SK-N-SH (cell line): Measurements from ENCODE around the gene PHF20. TPM values are rescaled to one million over a fixed set of nuclear protein-coding genes. Genes with fewer than 3 reads are reported as not detected.

ENCODE experiments used
- CTCF ChIA-PET: fragments of 300-600, 350-600 bp; formaldehyde crosslinking; extraction: SDS; loops from one replicate; lab custom pipeline; 2021; lab: Yijun Ruan, JAX
- POLR2A ChIA-PET: fragments of 350-600 bp; sonication (Branson Sonifier 250); formaldehyde crosslinking; extraction: SDS; loops from one replicate; lab custom pipeline; 2020; ENCODE audit warnings: antibody characterized with exemption, inconsistent platforms; lab: Yijun Ruan, JAX
- DNase-seq: peaks from one replicate; pipeline ENCODE4 v3.0.0; 2012
- H2AFZ ChIP-seq: fragments of 200-600 bp; sonication (generic); 2 replicates; pipeline ENCODE4 v1.8.1; 2016; ENCODE audit warnings: antibody characterized with exemption, mild to moderate bottlenecking, low read depth
- H3F3A ChIP-seq: fragments of 200-600 bp; sonication (generic); replicated peaks from 2 replicates; pipeline ENCODE3; 2016; ENCODE audit warnings: antibody characterized with exemption, mild to moderate bottlenecking; ENCODE audit not compliant: insufficient read depth
- H3K27ac ChIP-seq, 2 experiments: fragments of 200-500 bp in 1 of 2; fragments of 200-600 bp in 1 of 2; sonication (Bioruptor generic) in 1 of 2; sonication (generic), shearing (Covaris generic) in 1 of 2; 2 replicates each; pipeline versions ENCODE4 v1.5.1 to v1.6.1; 2014 to 2016; ENCODE audit warnings: low read depth in 2 of 2, inconsistent platforms in 1 of 2, low read length in 1 of 2, mild to moderate bottlenecking in 1 of 2, mixed read lengths in 1 of 2
- H3K27me3 ChIP-seq: fragments of 200-600 bp; sonication (generic), shearing (Covaris generic); 2 replicates; pipeline ENCODE4 v1.6.1; 2016; ENCODE audit warnings: mixed run types; ENCODE audit not compliant: insufficient read depth
- H3K36me3 ChIP-seq, 2 experiments: fragments of 200-500 bp in 1 of 2; fragments of 200-600 bp in 1 of 2; sonication (Bioruptor generic) in 1 of 2; sonication (generic) in 1 of 2; replicated peaks in 1 of 2; 2 replicates each; pipeline versions ENCODE3 to v1.5.1; 2014 to 2016; ENCODE audit warnings: low read length in 1 of 2, mild to moderate bottlenecking in 1 of 2; ENCODE audit not compliant: insufficient read depth in 2 of 2, control insufficient read depth in 1 of 2
- H3K4me1 ChIP-seq, 2 experiments: fragments of 200-500 bp in 1 of 2; fragments of 200-600 bp in 1 of 2; sonication (Bioruptor generic) in 1 of 2; sonication (generic), shearing (Covaris generic) in 1 of 2; 2 replicates each; pipeline versions ENCODE4 v1.5.1 to v1.6.1; 2014 to 2016; ENCODE audit warnings: low read depth in 1 of 2, low read length in 1 of 2, mixed run types in 1 of 2; ENCODE audit not compliant: insufficient read depth in 2 of 2, control insufficient read depth in 1 of 2
- H3K4me2 ChIP-seq: fragments of 200-600 bp; sonication (generic), shearing (Covaris generic); 2 replicates; pipeline ENCODE4 v1.6.1; 2017; ENCODE audit warnings: mixed run types
- H3K4me3 ChIP-seq, 2 experiments: fragments of 200-500 bp in 1 of 2; fragments of 200-600 bp in 1 of 2; sonication (Bioruptor generic) in 1 of 2; sonication (generic), shearing (Covaris generic) in 1 of 2; 2 replicates each; pipeline versions ENCODE4 v1.5.1 to v1.8.1; 2014 to 2016; ENCODE audit warnings: low read depth in 2 of 2, inconsistent platforms in 1 of 2, low read length in 1 of 2, mild to moderate bottlenecking in 1 of 2, mixed read lengths in 1 of 2, moderate library complexity in 1 of 2
- H3K79me2 ChIP-seq: fragments of 200-600 bp; sonication (generic); 2 replicates; pipeline ENCODE4 v1.8.1; 2017; ENCODE audit warnings: mild to moderate bottlenecking; ENCODE audit not compliant: insufficient read depth
- H3K9ac ChIP-seq: fragments of 200-600 bp; sonication (generic); 2 replicates; pipeline ENCODE4 v1.6.1; 2017; ENCODE audit warnings: mixed run types
- H3K9me2 ChIP-seq: fragments of 200-600 bp; sonication (generic); 2 replicates; pipeline ENCODE4 v1.6.1; 2017; ENCODE audit warnings: mixed run types
- H3K9me3 ChIP-seq: fragments of 200-600 bp; sonication (generic); 2 replicates; pipeline ENCODE4 v1.6.1; 2017; ENCODE audit warnings: mixed run types, mild to moderate bottlenecking, moderate library complexity
- H4K20me1 ChIP-seq: fragments of 200-600 bp; sonication (generic); 2 replicates; pipeline ENCODE4 v1.6.1; 2017; ENCODE audit warnings: mild to moderate bottlenecking, mixed run types; ENCODE audit not compliant: insufficient read depth
- ELF1 ChIP-seq: IDR thresholded peaks from 2 replicates; pipeline ENCODE4 v1.4.0; 2012
- EP300 ChIP-seq, 2 experiments: IDR thresholded peaks; 2 replicates each; pipeline versions ENCODE4 v1.4.0 to v1.6.1; 2012; ENCODE audit warnings: borderline replicate concordance in 1 of 2, low read depth in 1 of 2, low read length in 1 of 2
- FOSL2 ChIP-seq: IDR thresholded peaks from 2 replicates; pipeline ENCODE4 v1.4.0; 2012; ENCODE audit warnings: low read depth, mild to moderate bottlenecking, moderate library complexity, borderline replicate concordance
- MXI1 ChIP-seq: IDR thresholded peaks from 2 replicates; pipeline ENCODE4 v1.6.1; 2012; ENCODE audit warnings: mild to moderate bottlenecking, low read depth, low read length, improper control_type of control experiment
- NRF1 ChIP-seq: IDR thresholded peaks from 2 replicates; pipeline ENCODE4 v1.6.1; 2012; ENCODE audit warnings: low read depth, mild to moderate bottlenecking, low read length
- POLR2AphosphoS5 ChIP-seq: IDR thresholded peaks from 2 replicates; pipeline ENCODE4 v1.6.1; 2012; ENCODE audit warnings: low read depth, low read length
- RCOR1 ChIP-seq: fragments of 150-350 bp; IDR thresholded peaks from 2 replicates; pipeline ENCODE4 v1.6.1; 2017; ENCODE audit warnings: antibody characterized with exemption, low read length
- RFX5 ChIP-seq: IDR thresholded peaks from 2 replicates; pipeline ENCODE4 v1.6.1; 2012; ENCODE audit warnings: mild to moderate bottlenecking, improper control_type of control experiment, low read length
- RXRA ChIP-seq: IDR thresholded peaks from 2 replicates; pipeline ENCODE4 v1.4.0; 2012; ENCODE audit warnings: low read depth, mild to moderate bottlenecking, borderline replicate concordance
- SIN3A ChIP-seq: IDR thresholded peaks from 2 replicates; pipeline ENCODE4 v1.6.1; 2012; ENCODE audit warnings: low read depth, mild to moderate bottlenecking, low read length, moderate library complexity, borderline replicate concordance
- YY1 ChIP-seq: IDR thresholded peaks from 2 replicates; pipeline ENCODE4 v1.4.0; 2012; ENCODE audit warnings: low read depth, mild to moderate bottlenecking
- WGBS: methylation state at CpG from one replicate; pipeline ENCODE4 v1.1.6; 2017; ENCODE audit warnings: low lambda C conversion rate; 5-methylcytosine and 5-hydroxymethylcytosine counted together
- polyA plus RNA-seq, 3 experiments: library from polyadenylated mRNA; depleted of rRNA; stranded (reverse); fragments of >200 nt; gene quantifications; 2 replicates each; pipeline ENCODE4 v1.2.3, GENCODE V29; 2012
- TF ChIP-seq, protein P1 (sequence below): fragments of 150-350 bp; IDR thresholded peaks from 2 replicates; pipeline ENCODE4 v1.6.1; 2017; ENCODE audit warnings: antibody characterized with exemption, low read length, low read depth, borderline replicate concordance
- TF ChIP-seq, protein P2 (sequence below): fragments of 200-600 bp; sonication (generic); IDR thresholded peaks from 2 replicates; pipeline ENCODE4 v1.6.1; 2017; ENCODE audit warnings: antibody characterized with exemption, mild to moderate bottlenecking, moderate library complexity
- TF ChIP-seq, protein P3 (sequence below): IDR thresholded peaks from 2 replicates; pipeline ENCODE4 v1.6.1; 2012; ENCODE audit warnings: mild to moderate bottlenecking, low read depth, low read length, moderate library complexity

Gene PHF20
- polyA plus RNA-seq, 1 of the 3 experiments (the other 2 are of a cell fraction), result 23.8 TPM

DNA sequence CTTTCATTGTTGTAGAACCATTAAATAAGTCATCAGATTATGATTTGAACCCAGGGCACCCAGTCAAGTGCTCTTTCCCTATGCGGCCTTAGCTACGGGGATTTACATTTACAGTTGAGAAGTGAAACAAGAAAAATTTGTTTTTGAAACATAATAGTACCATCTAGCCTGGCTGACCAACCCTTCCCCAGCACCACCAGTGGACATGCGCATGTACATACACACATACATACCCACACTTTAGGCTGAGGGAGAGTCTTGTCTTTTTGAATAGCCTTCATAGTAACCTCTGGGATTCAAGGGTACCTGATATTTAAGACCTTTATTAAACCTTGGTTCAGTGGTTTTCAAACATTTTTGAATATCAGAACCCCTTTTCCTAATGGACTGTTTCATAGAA lies 148.7 kb downstream of the PHF20 start:
- H3K27me3 ChIP-seq, result no peaks in the 10 kb centered on the region
- no peaks in the 10 kb centered on the region; a peak in 1 of 4 replicates for H3K4me1 ChIP-seq
- H3K36me3 ChIP-seq, result peaks cover 18 to 38% of the 10 kb centered on the region in 2 experiments
- no peak for TF ChIP-seq ELF1
- no peak for TF ChIP-seq SIN3A
- TF ChIP-seq YY1, result no peak
- no peak for TF ChIP-seq MXI1
- TF ChIP-seq POLR2AphosphoS5, result no peak
- TF ChIP-seq RXRA, result no peak
- TF ChIP-seq, protein P1, sequence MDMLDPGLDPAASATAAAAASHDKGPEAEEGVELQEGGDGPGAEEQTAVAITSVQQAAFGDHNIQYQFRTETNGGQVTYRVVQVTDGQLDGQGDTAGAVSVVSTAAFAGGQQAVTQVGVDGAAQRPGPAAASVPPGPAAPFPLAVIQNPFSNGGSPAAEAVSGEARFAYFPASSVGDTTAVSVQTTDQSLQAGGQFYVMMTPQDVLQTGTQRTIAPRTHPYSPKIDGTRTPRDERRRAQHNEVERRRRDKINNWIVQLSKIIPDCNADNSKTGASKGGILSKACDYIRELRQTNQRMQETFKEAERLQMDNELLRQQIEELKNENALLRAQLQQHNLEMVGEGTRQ, result no peak
- TF ChIP-seq NRF1, result no peak
- TF ChIP-seq FOSL2, result no peak
- TF ChIP-seq RCOR1, result no peak
- TF ChIP-seq, protein P2, sequence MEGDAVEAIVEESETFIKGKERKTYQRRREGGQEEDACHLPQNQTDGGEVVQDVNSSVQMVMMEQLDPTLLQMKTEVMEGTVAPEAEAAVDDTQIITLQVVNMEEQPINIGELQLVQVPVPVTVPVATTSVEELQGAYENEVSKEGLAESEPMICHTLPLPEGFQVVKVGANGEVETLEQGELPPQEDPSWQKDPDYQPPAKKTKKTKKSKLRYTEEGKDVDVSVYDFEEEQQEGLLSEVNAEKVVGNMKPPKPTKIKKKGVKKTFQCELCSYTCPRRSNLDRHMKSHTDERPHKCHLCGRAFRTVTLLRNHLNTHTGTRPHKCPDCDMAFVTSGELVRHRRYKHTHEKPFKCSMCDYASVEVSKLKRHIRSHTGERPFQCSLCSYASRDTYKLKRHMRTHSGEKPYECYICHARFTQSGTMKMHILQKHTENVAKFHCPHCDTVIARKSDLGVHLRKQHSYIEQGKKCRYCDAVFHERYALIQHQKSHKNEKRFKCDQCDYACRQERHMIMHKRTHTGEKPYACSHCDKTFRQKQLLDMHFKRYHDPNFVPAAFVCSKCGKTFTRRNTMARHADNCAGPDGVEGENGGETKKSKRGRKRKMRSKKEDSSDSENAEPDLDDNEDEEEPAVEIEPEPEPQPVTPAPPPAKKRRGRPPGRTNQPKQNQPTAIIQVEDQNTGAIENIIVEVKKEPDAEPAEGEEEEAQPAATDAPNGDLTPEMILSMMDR, result no peak
- TF ChIP-seq RFX5, result no peak
- TF ChIP-seq, protein P3, sequence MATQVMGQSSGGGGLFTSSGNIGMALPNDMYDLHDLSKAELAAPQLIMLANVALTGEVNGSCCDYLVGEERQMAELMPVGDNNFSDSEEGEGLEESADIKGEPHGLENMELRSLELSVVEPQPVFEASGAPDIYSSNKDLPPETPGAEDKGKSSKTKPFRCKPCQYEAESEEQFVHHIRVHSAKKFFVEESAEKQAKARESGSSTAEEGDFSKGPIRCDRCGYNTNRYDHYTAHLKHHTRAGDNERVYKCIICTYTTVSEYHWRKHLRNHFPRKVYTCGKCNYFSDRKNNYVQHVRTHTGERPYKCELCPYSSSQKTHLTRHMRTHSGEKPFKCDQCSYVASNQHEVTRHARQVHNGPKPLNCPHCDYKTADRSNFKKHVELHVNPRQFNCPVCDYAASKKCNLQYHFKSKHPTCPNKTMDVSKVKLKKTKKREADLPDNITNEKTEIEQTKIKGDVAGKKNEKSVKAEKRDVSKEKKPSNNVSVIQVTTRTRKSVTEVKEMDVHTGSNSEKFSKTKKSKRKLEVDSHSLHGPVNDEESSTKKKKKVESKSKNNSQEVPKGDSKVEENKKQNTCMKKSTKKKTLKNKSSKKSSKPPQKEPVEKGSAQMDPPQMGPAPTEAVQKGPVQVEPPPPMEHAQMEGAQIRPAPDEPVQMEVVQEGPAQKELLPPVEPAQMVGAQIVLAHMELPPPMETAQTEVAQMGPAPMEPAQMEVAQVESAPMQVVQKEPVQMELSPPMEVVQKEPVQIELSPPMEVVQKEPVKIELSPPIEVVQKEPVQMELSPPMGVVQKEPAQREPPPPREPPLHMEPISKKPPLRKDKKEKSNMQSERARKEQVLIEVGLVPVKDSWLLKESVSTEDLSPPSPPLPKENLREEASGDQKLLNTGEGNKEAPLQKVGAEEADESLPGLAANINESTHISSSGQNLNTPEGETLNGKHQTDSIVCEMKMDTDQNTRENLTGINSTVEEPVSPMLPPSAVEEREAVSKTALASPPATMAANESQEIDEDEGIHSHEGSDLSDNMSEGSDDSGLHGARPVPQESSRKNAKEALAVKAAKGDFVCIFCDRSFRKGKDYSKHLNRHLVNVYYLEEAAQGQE, result no peak
- TF ChIP-seq EP300 (IDR thresholded peaks at IDR 0.05; ENCODE audit: borderline replicate concordance in 1 of 2, low read depth in 1 of 2, low read length in 1 of 2), result no peak
- no peak overlapping the region for H2AFZ ChIP-seq
- no peaks in the 10 kb centered on the region for H3K9me3 ChIP-seq
- CTCF ChIA-PET, result no interaction called here
- WGBS, result 95% methylated on average over 3 of the region's 3 CpGs
- H3K79me2 ChIP-seq, result no peaks in the 10 kb centered on the region
- H3F3A ChIP-seq, result no peaks in the 10 kb centered on the region
- no peak overlapping the region for H3K9ac ChIP-seq
- POLR2A ChIA-PET, result no interaction called here
- no peaks in the 10 kb centered on the region for H3K9me2 ChIP-seq
- H3K4me2 ChIP-seq, result no peak overlapping the region
- no peaks in the 10 kb centered on the region for H4K20me1 ChIP-seq
- H3K4me3 ChIP-seq, result no peak overlapping the region
- no peak for DNase-seq
- no peak overlapping the region for H3K27ac ChIP-seq
